GM12878 (cell line): ENCODE measurements around the gene UBE2D1. TPM values are rescaled to one million over a fixed set of nuclear protein-coding genes. Genes with fewer than 3 reads are reported as not detected.

Experiments
- ATAC-seq: fragments of 200-7000 bp; cut with Tn5 transposase; 3 replicates; pipeline ENCODE4 v1.9.1; 2020; ENCODE audit warnings: mild to moderate bottlenecking, moderate library complexity
- Bru-seq: library from RNA; stranded (reverse); fragments of 400-500 nt; gene quantifications from one replicate; lab custom pipeline; 2021; lab: Mats Ljungman, UMichigan
- BruChase-seq, 2 experiments: library from RNA; stranded (reverse); fragments of 400-500 nt; gene quantifications; one replicate each; lab custom pipeline; 2021; lab: Mats Ljungman, UMichigan
- BruUV-seq: library from RNA; stranded (reverse); fragments of 400-500 nt; replicated peaks from 2 replicates; lab custom pipeline; 2021; lab: Mats Ljungman, UMichigan
- CTCF ChIA-PET: fragments of 300-600 bp; sonication (Branson Sonifier 250); formaldehyde crosslinking; extraction: SDS; loops from one replicate; lab custom pipeline; 2021; ENCODE audit warnings: inconsistent platforms; lab: Yijun Ruan, JAX
- POLR2A ChIA-PET: fragments of 350-600 bp; formaldehyde crosslinking; extraction: SDS; loops from one replicate; lab custom pipeline; 2021; ENCODE audit warnings: inconsistent platforms; lab: Charles Lee
- RAD21 ChIA-PET: fragments of 300-600 bp; sonication (Branson Sonifier 250); formaldehyde crosslinking; loops from one replicate; lab custom pipeline; 2023; ENCODE audit warnings: antibody characterized with exemption; ENCODE audit not compliant: unreplicated experiment; lab: Charles Lee
- SMC1A ChIA-PET: fragments of 300-600 bp; sonication (Branson Sonifier 250); formaldehyde crosslinking; loops from one replicate; lab custom pipeline; 2023; ENCODE audit not compliant: unreplicated experiment, uncharacterized antibody; lab: Charles Lee
- DNase-seq: peaks from one replicate; pipeline ENCODE4 v3.0.0-alpha.2; 2011; ENCODE audit warnings: low read depth, low spot score
- FAIRE-seq: peaks from 3 replicates; lab custom pipeline; 2011; peaks lifted over from hg19 to GRCh38; lab: Jason Lieb, UNC
- H2AFZ ChIP-seq: 2 replicates; pipeline ENCODE4 v1.6.0; 2011; ENCODE audit warnings: low read depth, low read length, control low read depth; ENCODE audit not compliant: control insufficient read depth
- H3K27ac ChIP-seq: 2 replicates; pipeline ENCODE4 v1.5.1; 2011; ENCODE audit warnings: control low read depth; ENCODE audit not compliant: control insufficient read depth, insufficient read depth
- H3K27me3 ChIP-seq, 2 experiments: replicated peaks in 1 of 2; 2 replicates each; pipeline versions ENCODE4 v1.6.0 to v1.6.1; 2011; ENCODE audit warnings: low read length in 1 of 2; ENCODE audit not compliant: control insufficient read depth in 2 of 2, insufficient read depth in 2 of 2
- H3K36me3 ChIP-seq, 2 experiments: 2 replicates each; pipeline ENCODE4 v1.5.1; 2011; ENCODE audit warnings: low read length in 1 of 2; ENCODE audit not compliant: control insufficient read depth in 2 of 2, insufficient read depth in 2 of 2
- H3K4me1 ChIP-seq: 2 replicates; pipeline ENCODE4 v1.6.1; 2011; ENCODE audit warnings: mild to moderate bottlenecking, low read length, moderate library complexity, mixed read lengths; ENCODE audit not compliant: control insufficient read depth, insufficient read depth
- H3K4me2 ChIP-seq: 2 replicates; pipeline ENCODE4 v1.6.0; 2011; ENCODE audit warnings: control low read depth; ENCODE audit not compliant: control insufficient read depth, insufficient read depth
- H3K4me3 ChIP-seq: fragments of 200-600 bp; sonication (generic); 2 replicates; pipeline ENCODE4 v1.5.1; 2016
- H3K79me2 ChIP-seq: 2 replicates; pipeline ENCODE4 v1.6.0; 2011; ENCODE audit warnings: low read length; ENCODE audit not compliant: control insufficient read depth, insufficient read depth
- H3K9ac ChIP-seq: 2 replicates; pipeline ENCODE4 v1.8.0; 2011; ENCODE audit warnings: low read length, control low read depth, mixed read lengths; ENCODE audit not compliant: control insufficient read depth, insufficient read depth
- H3K9me3 ChIP-seq: replicated peaks from 3 replicates; pipeline ENCODE4 v1.5.1; 2011; ENCODE audit warnings: mild to moderate bottlenecking, low read length; ENCODE audit not compliant: control insufficient read depth, insufficient read depth
- H4K20me1 ChIP-seq: 2 replicates; pipeline ENCODE4 v1.6.0; 2011; ENCODE audit not compliant: control insufficient read depth, insufficient read depth
- EP300 ChIP-seq, 2 experiments: fragments of 150-350 bp in 1 of 2; IDR thresholded peaks; 2 replicates each; pipeline ENCODE4 v1.6.1; 2011 to 2012; ENCODE audit warnings: low read depth in 2 of 2, low read length in 2 of 2, borderline replicate concordance in 1 of 2, improper control_type of control experiment in 1 of 2, inconsistent platforms in 1 of 2; ENCODE audit not compliant: control insufficient read depth in 1 of 2
- MLLT1 ChIP-seq: fragments of 450-650 bp; IDR thresholded peaks from 2 replicates; pipeline ENCODE4 v1.6.1; 2016; ENCODE audit warnings: mild to moderate bottlenecking
- MXI1 ChIP-seq: fragments of 150-350 bp; IDR thresholded peaks from 2 replicates; pipeline ENCODE4 v1.6.1; 2011; ENCODE audit warnings: low read depth, mild to moderate bottlenecking, inconsistent platforms, low read length, improper control_type of control experiment
- PAX8 ChIP-seq: fragments of 450-650 bp; IDR thresholded peaks from 2 replicates; pipeline ENCODE4 v1.6.1; 2017; ENCODE audit warnings: mild to moderate bottlenecking, moderate library complexity
- TAF1 ChIP-seq: IDR thresholded peaks from 2 replicates; pipeline ENCODE4 v1.6.1; 2011; ENCODE audit warnings: mild to moderate bottlenecking, low read depth, low read length, borderline replicate concordance
- ZBTB11 ChIP-seq: fragments of 450-650 bp; formaldehyde crosslinking; IDR thresholded peaks from 2 replicates; pipeline ENCODE4 v1.5.0; 2022; ENCODE audit warnings: mild to moderate bottlenecking, missing genetic modification characterization
- WGBS: methylation state at CpG from one replicate; pipeline ENCODE4 v1.1.6; 2016; ENCODE audit warnings: low lambda C conversion rate; ENCODE audit not compliant: insufficient replicate concordance, insufficient coverage; ENCODE audit errors: missing lambda C conversion rate; 5-methylcytosine and 5-hydroxymethylcytosine counted together
- in situ Hi-C: fragments of 300-500 bp; cut with MboI; formaldehyde crosslinking; loops from 9 replicates; pipeline ENCODE4 v1.14.3; 2018; ENCODE audit warnings: mixed read lengths
- intact Hi-C: fragments of 100-400 bp; cut with micrococcal nuclease; formaldehyde crosslinking; loops from one replicate; pipeline ENCODE4 v1.14.2; 2022; ENCODE audit not compliant: unreplicated experiment
- long read RNA-seq, 2 experiments: library from polyadenylated mRNA; unstranded; transcript quantifications; one replicate each; pipeline ENCODE4 v2.0.0, GENCODE V29; 2019 to 2020
- polyA minus RNA-seq, 3 experiments: library from RNA; depleted of rRNA, polyadenylated mRNA; stranded (reverse); fragments of >200 nt; gene quantifications; 2 replicates each; pipeline ENCODE4 v1.2.3, GENCODE V29; 2011
- polyA plus RNA-seq, 11 experiments: library from polyadenylated mRNA; depleted of rRNA in 4 of 11; unstranded in 6 of 11; stranded (reverse) in 5 of 11; fragments of >200 nt; fragmentation: Nextera tagmentation in 4 of 11; fragmentation: Illumina TruSeq in 1 of 11; extraction: Ambion mirVana in 4 of 11; extraction: Trizol in 1 of 11; gene quantifications; 1 replicate in 1 of 11; 2 replicates in 10 of 11; pipeline versions ENCODE4 v1.2.1 to v1.2.3, GENCODE V29; 2011 to 2016; ENCODE audit warnings: inconsistent platforms in 2 of 11, missing spikeins in 2 of 11, low read depth in 1 of 11
- total RNA-seq, 4 experiments: library from RNA; depleted of rRNA in 3 of 4; stranded (reverse); fragments of >200 nt in 3 of 4; fragmentation: Illumina TruSeq in 1 of 4; extraction: Trizol in 1 of 4; gene quantifications; 2 replicates each; pipeline versions ENCODE4 v1.2.1 to v1.2.3, GENCODE V29; 2013 to 2021
- TF ChIP-seq, protein P1 (sequence below): fragments of 450-650 bp; conservative IDR thresholded peaks from 2 replicates; pipeline ENCODE4 v1.6.1; 2017; ENCODE audit warnings: mild to moderate bottlenecking, moderate library complexity

Gene UBE2D1
- total RNA-seq (2013; cell fraction: nucleolus; rRNA removed) = 20.5 and 22.3 TPM in 2 replicates
- total RNA-seq (2014; rRNA removed) (10.4 and 12.4 TPM in 2 replicates), total RNA-seq (2014; rRNA removed; fragmentation: Illumina TruSeq; extraction: Trizol) (14.7 and 14.9 TPM in 2 replicates), total RNA-seq (2021) (13.0 and 13.4 TPM in 2 replicates), polyA plus RNA-seq (2011; rRNA removed) (29.0 and 46.3 TPM in 2 replicates), polyA plus RNA-seq (2014; fragmentation: Illumina TruSeq; extraction: Trizol) (16.1 and 17.9 TPM in 2 replicates), polyA plus RNA-seq (2014; fragmentation: Nextera tagmentation; extraction: Ambion mirVana) (10 to 100 TPM in 1 of 2 experiments, 1 to 10 TPM in 1; 6.1 to 17.8 TPM), polyA plus RNA-seq (2014; rRNA removed) (8.9 and 11.3 TPM in 2 replicates), polyA plus RNA-seq (2016; fragmentation: Nextera tagmentation; extraction: Ambion mirVana) (10 to 100 TPM; 30.7 to 32.0 TPM), polyA minus RNA-seq (2011; rRNA and poly(A)+ RNA removed) (4.1 and 8.0 TPM in 2 replicates), Bru-seq, nascent RNA (percentile 82 among the genes with signal in this experiment), BruChase-seq, experiment 1, labeled RNA remaining after a 6-hour chase (percentile 76 among the genes with signal in this experiment), BruChase-seq, experiment 2, labeled RNA remaining after a 2-hour chase (percentile 77 among the genes with signal in this experiment)
- polyA plus RNA-seq (2011; ENCODE audit: low read depth) = 3.5 TPM
- polyA plus RNA-seq (2011; cell fraction: cytosol; rRNA removed) = 8.8 and 9.6 TPM in 2 replicates
- 10.4 and 10.5 TPM in 2 replicates for polyA plus RNA-seq (2011; cell fraction: nucleus; rRNA removed)
- polyA plus RNA-seq (2012) = 7.2 and 7.6 TPM in 2 replicates
- 2.9 and 4.1 TPM in 2 replicates for polyA minus RNA-seq (2011; cell fraction: cytosol; rRNA and poly(A)+ RNA removed)
- polyA minus RNA-seq (2011; cell fraction: nucleus; rRNA and poly(A)+ RNA removed) = 7.3 and 12.9 TPM in 2 replicates
- long read RNA-seq, experiment 1, transcript UBE2D1-201 (7 exons, 2,659 nt) = major isoform, 30 of 30 reads
- long read RNA-seq, experiment 1, partial matches to known transcripts = 0 of 30 reads
- long read RNA-seq, experiment 1, other reads (novel, unspliced or antisense) = 0 of 30 reads
- long read RNA-seq, experiment 2, transcript UBE2D1-201 (7 exons, 2,659 nt) = major isoform, 26 of 29 reads
- long read RNA-seq, experiment 2, partial matches to known transcripts = 2 of 29 reads
- long read RNA-seq, experiment 2, other reads (novel, unspliced or antisense) = 0 of 29 reads

- Histone ChIP-seq H3K79me2 (peaks cover 25% of the 10 kb centered on the region), H3K4me1 (no peaks in the 10 kb centered on the region), H4K20me1 (no peaks in the 10 kb centered on the region), H3K4me3 (peak within 1 kb of the TSS; percentile 95), H3K27me3 (peaks cover 0 to 3% of the 10 kb centered on the region in 2 experiments; a peak in 1 of 4 replicates), H3K27ac (peak within 1 kb of the TSS; percentile 58), H3K9ac (peak within 1 kb of the TSS; percentile 80), H3K9me3 (no peaks in the 10 kb centered on the region), H3K36me3 (no peaks in the 10 kb centered on the region), H2AFZ (peak within 1 kb of the TSS; percentile 72), H3K4me2 (peak within 1 kb of the TSS; percentile 80)
- FAIRE-seq (no peak), DNase-seq (peak; percentile 15), ATAC-seq (peak; percentile 98)
- RAD21 ChIA-PET = interaction anchor here (1.9 kb wide), 1 partner anchor 49 kb away, joined by 11 read pairs; no protein-coding TSS in a partner anchor
- CTCF ChIA-PET = interaction anchor here (0.8 to 2.1 kb wide), 4 partner anchors 35 to 56 kb away, joined by 3 to 6 read pairs (median 4); no protein-coding TSS in a partner anchor
- no TSS peak for BruUV-seq
- in situ Hi-C loops (no loop called here), intact Hi-C loops (loop anchor here (1.0 to 5.0 kb wide), 3 partner anchors 37 to 68 kb away; partner anchors contain the start of genes CISD1, IPMK and TFAM)
- under 1% methylated on average over 47 of the region's 49 CpGs for WGBS
- POLR2A ChIA-PET = interaction anchor here (0.6 to 2.1 kb wide), 4 partner anchors 13 to 66 kb away, joined by 3 to 10 read pairs (median 5); partner anchors contain the start of genes CISD1 and TFAM
- SMC1A ChIA-PET = interaction anchor here (1.1 to 2.4 kb wide), 4 partner anchors 11 to 52 kb away, joined by 3 to 8 read pairs (median 3); partner anchors contain the start of gene TFAM
- TF ChIP-seq PAX8 = no peak
- TF ChIP-seq, protein P1, sequence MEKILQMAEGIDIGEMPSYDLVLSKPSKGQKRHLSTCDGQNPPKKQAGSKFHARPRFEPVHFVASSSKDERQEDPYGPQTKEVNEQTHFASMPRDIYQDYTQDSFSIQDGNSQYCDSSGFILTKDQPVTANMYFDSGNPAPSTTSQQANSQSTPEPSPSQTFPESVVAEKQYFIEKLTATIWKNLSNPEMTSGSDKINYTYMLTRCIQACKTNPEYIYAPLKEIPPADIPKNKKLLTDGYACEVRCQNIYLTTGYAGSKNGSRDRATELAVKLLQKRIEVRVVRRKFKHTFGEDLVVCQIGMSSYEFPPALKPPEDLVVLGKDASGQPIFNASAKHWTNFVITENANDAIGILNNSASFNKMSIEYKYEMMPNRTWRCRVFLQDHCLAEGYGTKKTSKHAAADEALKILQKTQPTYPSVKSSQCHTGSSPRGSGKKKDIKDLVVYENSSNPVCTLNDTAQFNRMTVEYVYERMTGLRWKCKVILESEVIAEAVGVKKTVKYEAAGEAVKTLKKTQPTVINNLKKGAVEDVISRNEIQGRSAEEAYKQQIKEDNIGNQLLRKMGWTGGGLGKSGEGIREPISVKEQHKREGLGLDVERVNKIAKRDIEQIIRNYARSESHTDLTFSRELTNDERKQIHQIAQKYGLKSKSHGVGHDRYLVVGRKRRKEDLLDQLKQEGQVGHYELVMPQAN = peak; percentile 79
- peak; percentile 93 for TF ChIP-seq TAF1
- TF ChIP-seq MLLT1 = no peak
- TF ChIP-seq MXI1 = peak; percentile 72
- TF ChIP-seq ZBTB11 = no peak
- TF ChIP-seq EP300 (IDR thresholded peaks at IDR 0.05; ENCODE audit: borderline replicate concordance in 1 of 2, control insufficient read depth in 1 of 2, low read depth in 2 of 2, low read length in 2 of 2) = no peak
Observed at GRCh38 chr10:58334817-58335305, at the start of gene UBE2D1. TSS of gene UBE2D1 (plus strand) at chr10:58335006. CDS start at chr10:58335202, 196 bp downstream.
